ENCODE measurements around the gene GAS2L2. TPM values are rescaled to one million over a fixed set of nuclear protein-coding genes. Genes with fewer than 3 reads are reported as not detected.
"Not testable (repeated sequence)": the region's sequence is repeated elsewhere in the genome, so short reads cannot be mapped to it uniquely, and the experiment has no call there.

Gene GAS2L2
- total RNA-seq, 1 donor from 2014 or later: 0.07 TPM

DNA sequence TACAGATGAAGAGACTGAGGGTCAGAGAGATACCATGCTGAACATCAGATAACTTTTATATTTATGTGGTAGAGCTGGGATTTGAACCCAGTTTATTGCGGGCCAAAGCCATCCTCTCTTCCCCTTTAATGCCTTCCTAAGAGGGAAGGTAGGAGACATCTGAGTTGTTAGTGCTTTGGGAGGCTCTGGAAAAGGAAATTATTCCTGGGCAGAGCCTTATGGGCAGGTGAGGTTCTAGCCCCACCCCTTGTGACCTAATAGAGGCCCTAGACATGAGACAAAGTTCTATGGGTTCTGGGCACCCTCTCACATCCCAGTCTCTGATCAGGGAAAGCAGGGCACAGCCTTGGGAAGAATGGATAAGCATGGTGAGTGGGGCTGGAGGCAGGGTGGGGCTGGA is 7.5 kb upstream of the GAS2L2 start, which contains the start of gene C17orf50:
C17orf50 (plus strand) TSS at position 301 of the 400 bp plus-strand sequence; CDS start at position 356, 55 bp downstream.
- H3K79me2 ChIP-seq (ENCODE audit: insufficient read depth, low read length): no peaks in the 10 kb centered on the region
- H3K27me3 Mint-ChIP-seq (ENCODE audit: low read depth, unreplicated experiment): peaks cover 5% of the 10 kb centered on the region
- no peak within 1 kb of the TSS for H3K4me3 ChIP-seq (ENCODE audit: insufficient read depth, low read depth, low read length)
- H2AFZ ChIP-seq (ENCODE audit: low read depth, low read length): no peak within 1 kb of the TSS
- no peak for DNase-seq (ENCODE audit: low read depth)
- H3K27me3 ChIP-seq (ENCODE audit: insufficient read depth, low read length): peaks cover 4% of the 10 kb centered on the region
- no peak within 1 kb of the TSS for H3K27ac Mint-ChIP-seq (ENCODE audit: unreplicated experiment)
- H3K9ac ChIP-seq (ENCODE audit: low read length): no peak within 1 kb of the TSS
- no peaks in the 10 kb centered on the region for H4K20me1 ChIP-seq (ENCODE audit: insufficient read depth, low read length)
- no peak within 1 kb of the TSS for H3K4me3 Mint-ChIP-seq (ENCODE audit: unreplicated experiment)
- no peaks in the 10 kb centered on the region for H3K9me3 ChIP-seq (ENCODE audit: insufficient read depth, low read depth, low read length)
- no peak for FAIRE-seq
- peaks cover 1% of the 10 kb centered on the region for H3K36me3 Mint-ChIP-seq (ENCODE audit: low read depth, unreplicated experiment)
- H3K4me2 ChIP-seq (ENCODE audit: low read length): no peak within 1 kb of the TSS
- TF ChIP-seq EZH2 (IDR thresholded peaks at IDR 0.05; ENCODE audit: insufficient read depth, low read length): no peak
- no peaks in the 10 kb centered on the region for H3K36me3 ChIP-seq (ENCODE audit: insufficient read depth, low read length)
- no peak within 1 kb of the TSS for H3K27ac ChIP-seq (ENCODE audit: low read depth, low read length)
- H3K4me1 Mint-ChIP-seq (ENCODE audit: low read depth, unreplicated experiment): peaks cover 9% of the 10 kb centered on the region
- H3K9me3 Mint-ChIP-seq (ENCODE audit: unreplicated experiment): peaks cover 3% of the 10 kb centered on the region
- peaks cover 8% of the 10 kb centered on the region for H3K4me1 ChIP-seq (ENCODE audit: insufficient read depth, low read length)

DNA sequence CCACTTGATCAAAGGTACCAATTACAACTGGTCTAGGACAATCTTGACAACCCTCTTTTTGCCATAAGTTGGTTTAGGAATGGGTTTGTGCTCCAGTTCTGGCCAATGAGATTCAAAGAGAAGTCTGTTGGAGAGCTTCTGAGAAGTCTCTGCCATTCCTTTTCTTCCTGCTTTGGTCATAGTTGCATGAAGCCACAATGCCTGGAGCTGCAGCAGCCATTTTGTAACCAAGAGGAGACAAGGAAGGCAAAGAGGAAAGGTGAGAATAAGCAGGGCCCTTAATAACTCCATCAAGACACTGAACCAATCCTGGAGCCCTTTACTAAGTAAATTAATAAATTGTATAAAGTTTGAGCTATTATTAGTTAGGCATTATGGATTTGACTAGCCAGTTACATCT is 4.2 kb upstream of the GAS2L2 start:
- peaks cover 8% of the 10 kb centered on the region for H3K27me3 Mint-ChIP-seq (ENCODE audit: low read depth, unreplicated experiment)
- Histone ChIP-seq H2AFZ (ENCODE audit: low read depth, low read length) (no peak overlapping the region), H3K4me3 (ENCODE audit: insufficient read depth, low read depth, low read length) (no peak overlapping the region), H3K27ac (ENCODE audit: low read depth, low read length) (no peak overlapping the region), H3K79me2 (ENCODE audit: insufficient read depth, low read length) (no peaks in the 10 kb centered on the region), H4K20me1 (ENCODE audit: insufficient read depth, low read length) (no peaks in the 10 kb centered on the region), H3K4me2 (ENCODE audit: low read length) (no peak overlapping the region), H3K9ac (ENCODE audit: low read length) (no peak overlapping the region), H3K9me3 (ENCODE audit: insufficient read depth, low read depth, low read length) (no peaks in the 10 kb centered on the region), H3K27me3 (ENCODE audit: insufficient read depth, low read length) (peaks cover 4% of the 10 kb centered on the region), H3K4me1 (ENCODE audit: insufficient read depth, low read length) (no peaks in the 10 kb centered on the region), H3K36me3 (ENCODE audit: insufficient read depth, low read length) (no peaks in the 10 kb centered on the region)
- H3K27ac Mint-ChIP-seq (ENCODE audit: unreplicated experiment): no peak overlapping the region
- FAIRE-seq (no peak), DNase-seq (ENCODE audit: low read depth) (no peak)
- peaks cover 3% of the 10 kb centered on the region for H3K9me3 Mint-ChIP-seq (ENCODE audit: unreplicated experiment)
- no peaks in the 10 kb centered on the region for H3K4me1 Mint-ChIP-seq (ENCODE audit: low read depth, unreplicated experiment)
- TF ChIP-seq EZH2 (IDR thresholded peaks at IDR 0.05; ENCODE audit: insufficient read depth, low read length): no peak
- TF ChIP-seq, protein P1, sequence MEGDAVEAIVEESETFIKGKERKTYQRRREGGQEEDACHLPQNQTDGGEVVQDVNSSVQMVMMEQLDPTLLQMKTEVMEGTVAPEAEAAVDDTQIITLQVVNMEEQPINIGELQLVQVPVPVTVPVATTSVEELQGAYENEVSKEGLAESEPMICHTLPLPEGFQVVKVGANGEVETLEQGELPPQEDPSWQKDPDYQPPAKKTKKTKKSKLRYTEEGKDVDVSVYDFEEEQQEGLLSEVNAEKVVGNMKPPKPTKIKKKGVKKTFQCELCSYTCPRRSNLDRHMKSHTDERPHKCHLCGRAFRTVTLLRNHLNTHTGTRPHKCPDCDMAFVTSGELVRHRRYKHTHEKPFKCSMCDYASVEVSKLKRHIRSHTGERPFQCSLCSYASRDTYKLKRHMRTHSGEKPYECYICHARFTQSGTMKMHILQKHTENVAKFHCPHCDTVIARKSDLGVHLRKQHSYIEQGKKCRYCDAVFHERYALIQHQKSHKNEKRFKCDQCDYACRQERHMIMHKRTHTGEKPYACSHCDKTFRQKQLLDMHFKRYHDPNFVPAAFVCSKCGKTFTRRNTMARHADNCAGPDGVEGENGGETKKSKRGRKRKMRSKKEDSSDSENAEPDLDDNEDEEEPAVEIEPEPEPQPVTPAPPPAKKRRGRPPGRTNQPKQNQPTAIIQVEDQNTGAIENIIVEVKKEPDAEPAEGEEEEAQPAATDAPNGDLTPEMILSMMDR (IDR thresholded peaks at IDR 0.05; ENCODE audit: insufficient read depth, low read depth, low read length): no peak
- no peak overlapping the region for H3K4me3 Mint-ChIP-seq (ENCODE audit: unreplicated experiment)
- H3K36me3 Mint-ChIP-seq (ENCODE audit: low read depth, unreplicated experiment): peaks cover 1% of the 10 kb centered on the region

DNA sequence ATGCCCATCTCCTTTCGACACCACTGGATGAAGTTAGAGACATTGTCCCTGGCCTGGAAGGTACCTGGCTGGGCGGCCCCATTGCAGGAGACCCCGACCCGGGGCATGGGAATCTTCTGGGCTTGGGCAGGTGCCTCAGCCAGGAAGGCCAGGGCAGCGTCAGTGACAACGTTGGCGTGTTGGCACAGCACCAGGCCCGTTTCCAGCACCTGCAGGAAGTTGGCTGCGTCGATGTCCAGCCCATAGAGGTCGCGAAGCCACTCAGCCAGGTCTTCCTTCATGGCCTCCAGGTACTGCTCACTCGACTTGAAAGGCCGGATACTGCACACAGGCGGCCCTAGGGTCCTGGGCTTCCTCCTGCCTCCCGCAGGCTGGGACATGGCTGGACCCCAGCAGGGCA is 568 bp downstream of the GAS2L2 start:
- Histone ChIP-seq H3K79me2 (ENCODE audit: insufficient read depth, low read length) (no peaks in the 10 kb centered on the region), H3K4me3 (ENCODE audit: insufficient read depth, low read depth, low read length) (no peak overlapping the region), H2AFZ (ENCODE audit: low read depth, low read length) (no peak overlapping the region), H3K4me1 (ENCODE audit: insufficient read depth, low read length) (peaks cover 6% of the 10 kb centered on the region), H3K4me2 (ENCODE audit: low read length) (no peak overlapping the region), H3K27ac (ENCODE audit: low read depth, low read length) (no peak overlapping the region), H3K9me3 (ENCODE audit: insufficient read depth, low read depth, low read length) (no peaks in the 10 kb centered on the region), H3K9ac (ENCODE audit: low read length) (no peak overlapping the region), H3K27me3 (ENCODE audit: insufficient read depth, low read length) (peaks cover 14% of the 10 kb centered on the region), H4K20me1 (ENCODE audit: insufficient read depth, low read length) (no peaks in the 10 kb centered on the region), H3K36me3 (ENCODE audit: insufficient read depth, low read length) (no peaks in the 10 kb centered on the region)
- Mint-ChIP-seq H3K36me3 (ENCODE audit: low read depth, unreplicated experiment) (peaks cover 1% of the 10 kb centered on the region), H3K27me3 (ENCODE audit: low read depth, unreplicated experiment) (peaks cover 33% of the 10 kb centered on the region), H3K27ac (ENCODE audit: unreplicated experiment) (no peak overlapping the region), H3K4me3 (ENCODE audit: unreplicated experiment) (no peak overlapping the region), H3K4me1 (ENCODE audit: low read depth, unreplicated experiment) (no peaks in the 10 kb centered on the region), H3K9me3 (ENCODE audit: unreplicated experiment) (no peaks in the 10 kb centered on the region)
- TF ChIP-seq EZH2 (IDR thresholded peaks at IDR 0.05; ENCODE audit: insufficient read depth, low read length): no peak
- TF ChIP-seq, protein P1 (IDR thresholded peaks at IDR 0.05; ENCODE audit: insufficient read depth, low read depth, low read length): no peak
- FAIRE-seq (no peak), DNase-seq (ENCODE audit: low read depth) (no peak)

DNA sequence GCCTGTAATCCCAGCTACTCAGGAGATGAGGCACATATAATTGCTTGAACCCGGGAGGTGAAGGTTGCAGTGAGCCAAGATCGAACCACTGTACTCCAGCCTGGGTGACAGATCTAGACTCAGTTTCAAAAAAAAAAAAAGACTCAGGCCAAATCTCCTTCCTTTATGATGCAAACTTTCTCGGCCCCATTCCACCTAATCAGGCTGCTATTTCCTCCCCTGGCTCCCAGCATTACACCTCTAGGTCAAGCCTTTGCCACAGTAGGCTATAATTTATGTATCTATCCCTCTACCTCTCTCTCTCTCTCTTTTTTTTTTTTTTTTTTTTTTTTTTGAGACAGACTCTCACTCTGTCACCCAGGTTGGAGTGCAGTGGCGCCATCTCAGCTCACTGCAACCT is 1.5 kb downstream of the GAS2L2 start:
- H3K4me2 ChIP-seq (ENCODE audit: low read length); H3K36me3 ChIP-seq (ENCODE audit: insufficient read depth, low read length); H3K27ac Mint-ChIP-seq (ENCODE audit: unreplicated experiment); H3K9me3 ChIP-seq (ENCODE audit: insufficient read depth, low read depth, low read length); H3K4me1 ChIP-seq (ENCODE audit: insufficient read depth, low read length); H4K20me1 ChIP-seq (ENCODE audit: insufficient read depth, low read length); H3K79me2 ChIP-seq (ENCODE audit: insufficient read depth, low read length); H2AFZ ChIP-seq (ENCODE audit: low read depth, low read length); DNase-seq (ENCODE audit: low read depth); H3K4me3 ChIP-seq (ENCODE audit: insufficient read depth, low read depth, low read length); H3K27ac ChIP-seq (ENCODE audit: low read depth, low read length); H3K9ac ChIP-seq (ENCODE audit: low read length); H3K4me3 Mint-ChIP-seq (ENCODE audit: unreplicated experiment); H3K9me3 Mint-ChIP-seq (ENCODE audit: unreplicated experiment); H3K4me1 Mint-ChIP-seq (ENCODE audit: low read depth, unreplicated experiment); H3K36me3 Mint-ChIP-seq (ENCODE audit: low read depth, unreplicated experiment); FAIRE-seq: not testable (repeated sequence)
- peaks cover 14% of the 10 kb centered on the region for H3K27me3 ChIP-seq (ENCODE audit: insufficient read depth, low read length)
- peaks cover 36% of the 10 kb centered on the region for H3K27me3 Mint-ChIP-seq (ENCODE audit: low read depth, unreplicated experiment)

All from astrocyte (in vitro differentiated cells and primary cell).